Mesenchymal stem cell (in vitro differentiated cells and primary cell): ENCODE data around the gene TNS1.
A peak's percentile ranks its signal among the peaks of the same experiment; 100 is the strongest.

Experiments used
- DNase-seq: peaks from one replicate; pipeline ENCODE4 v3.0.0-alpha.2; 2013
- H2AFZ ChIP-seq: one replicate; pipeline ENCODE4 v1.6.1; 2013; ENCODE audit warnings: low read depth, mild to moderate bottlenecking, control low read depth, inconsistent platforms, low read length, moderate library complexity
- H2AK5ac ChIP-seq: 2 replicates; pipeline ENCODE4 v1.6.1; 2013; ENCODE audit warnings: low read length, moderate library complexity, mild to moderate bottlenecking, inconsistent platforms; ENCODE audit not compliant: severe bottlenecking
- H2BK120ac ChIP-seq: one replicate; pipeline ENCODE4 v1.6.1; 2013; ENCODE audit warnings: low read depth, mild to moderate bottlenecking, inconsistent platforms, low read length, moderate library complexity
- H2BK12ac ChIP-seq, 2 experiments: one replicate each; pipeline ENCODE4 v1.6.1; 2013; ENCODE audit warnings: inconsistent platforms in 2 of 2, low read length in 2 of 2, mild to moderate bottlenecking in 2 of 2, moderate library complexity in 2 of 2, control low read depth in 1 of 2
- H2BK15ac ChIP-seq: one replicate; pipeline ENCODE4 v1.6.1; 2013; ENCODE audit warnings: mild to moderate bottlenecking, low read depth, inconsistent platforms; ENCODE audit not compliant: poor library complexity, severe bottlenecking
- H2BK5ac ChIP-seq: 2 replicates; pipeline ENCODE4 v1.6.1; 2013; ENCODE audit warnings: low read depth, mild to moderate bottlenecking, low read length, control low read depth, inconsistent platforms; ENCODE audit not compliant: poor library complexity, severe bottlenecking
- H3K14ac ChIP-seq, 2 experiments: one replicate each; pipeline ENCODE4 v1.6.1; 2013; ENCODE audit warnings: inconsistent platforms in 2 of 2, low read length in 2 of 2, control low read depth in 1 of 2, mild to moderate bottlenecking in 1 of 2, moderate library complexity in 1 of 2
- H3K18ac ChIP-seq, 2 experiments: one replicate each; pipeline ENCODE4 v1.6.1; 2013; ENCODE audit warnings: inconsistent platforms in 2 of 2, low read length in 2 of 2, control low read depth in 1 of 2, low read depth in 1 of 2, mild to moderate bottlenecking in 1 of 2
- H3K23ac ChIP-seq, 2 experiments: one replicate each; pipeline ENCODE4 v1.6.1; 2013; ENCODE audit warnings: inconsistent platforms in 2 of 2, low read length in 2 of 2, mild to moderate bottlenecking in 2 of 2, moderate library complexity in 2 of 2, control low read depth in 1 of 2
- H3K27ac ChIP-seq: 2 replicates; pipeline ENCODE4 v1.5.1; 2013; ENCODE audit warnings: mild to moderate bottlenecking, moderate library complexity, low read length, control low read depth, inconsistent platforms; ENCODE audit not compliant: poor library complexity, severe bottlenecking
- H3K27me3 ChIP-seq, 2 experiments: 2 replicates each; pipeline versions ENCODE4 v1.6.1 to v1.7.0; 2013; ENCODE audit warnings: low read length in 2 of 2, mild to moderate bottlenecking in 2 of 2, moderate library complexity in 2 of 2, control low read depth in 1 of 2, inconsistent platforms in 1 of 2; ENCODE audit not compliant: control insufficient read depth in 1 of 2, insufficient read depth in 1 of 2
- H3K36me3 ChIP-seq, 2 experiments: 2 replicates each; pipeline versions ENCODE4 v1.6.1 to v1.7.0; 2013; ENCODE audit warnings: low read length in 2 of 2, control low read depth in 1 of 2, inconsistent platforms in 1 of 2, low read depth in 1 of 2, mild to moderate bottlenecking in 1 of 2; ENCODE audit not compliant: insufficient read depth in 2 of 2, control insufficient read depth in 1 of 2
- H3K4ac ChIP-seq, 2 experiments: one replicate each; pipeline ENCODE4 v1.6.1; 2013; ENCODE audit warnings: inconsistent platforms in 2 of 2, low read length in 2 of 2, mild to moderate bottlenecking in 2 of 2, moderate library complexity in 2 of 2, control low read depth in 1 of 2, low read depth in 1 of 2
- H3K4me1 ChIP-seq: 2 replicates; pipeline ENCODE4 v1.6.1; 2013; ENCODE audit warnings: low read depth, low read length, control low read depth; ENCODE audit not compliant: control insufficient read depth, insufficient read depth
- H3K4me2 ChIP-seq: 2 replicates; pipeline ENCODE4 v1.6.1; 2013; ENCODE audit warnings: low read length, mild to moderate bottlenecking, inconsistent platforms; ENCODE audit not compliant: poor library complexity, severe bottlenecking
- H3K4me3 ChIP-seq, 2 experiments: 2 replicates each; pipeline versions ENCODE4 v1.5.1 to v1.7.0; 2013; ENCODE audit warnings: low read length in 2 of 2, mild to moderate bottlenecking in 2 of 2, control low read depth in 1 of 2, low read depth in 1 of 2; ENCODE audit not compliant: insufficient read depth in 1 of 2
- H3K79me1 ChIP-seq: replicated peaks from 2 replicates; pipeline ENCODE4 v1.6.1; 2013; ENCODE audit warnings: mild to moderate bottlenecking, control low read depth, low read length, inconsistent platforms; ENCODE audit not compliant: poor library complexity, severe bottlenecking
- H3K9ac ChIP-seq: 2 replicates; pipeline ENCODE4 v1.7.0; 2013; ENCODE audit warnings: mild to moderate bottlenecking, low read length, moderate library complexity
- H3K9me3 ChIP-seq: 2 replicates; pipeline ENCODE4 v1.7.0; 2013; ENCODE audit warnings: mild to moderate bottlenecking, low read length; ENCODE audit not compliant: control insufficient read depth
- H4K8ac ChIP-seq: one replicate; pipeline ENCODE4 v1.6.1; 2013; ENCODE audit warnings: inconsistent platforms, mild to moderate bottlenecking, low read length, moderate library complexity
- H4K91ac ChIP-seq: one replicate; pipeline ENCODE4 v1.6.1; 2013; ENCODE audit warnings: mild to moderate bottlenecking, low read length, inconsistent platforms
- WGBS: methylation state at CpG from one replicate; pipeline ENCODE4 v1.1.7; 2013; ENCODE audit warnings: mixed read lengths; 5-methylcytosine and 5-hydroxymethylcytosine counted together

Gene TNS1

GRCh38 chr2:217755027-217755745 is 247.6 kb downstream of the TNS1 start:
- no peak overlapping the region for H3K4me3 ChIP-seq
- DNase-seq = no peak
- H4K91ac ChIP-seq = no peak overlapping the region
- no peaks in the 10 kb centered on the region for H3K9me3 ChIP-seq
- H2BK15ac ChIP-seq = no peak overlapping the region
- H3K9ac ChIP-seq = no peak overlapping the region
- no peak overlapping the region for H3K18ac ChIP-seq
- no peak overlapping the region for H2BK120ac ChIP-seq
- H3K4ac ChIP-seq = no peak overlapping the region
- H3K4me1 ChIP-seq = peaks cover 3% of the 10 kb centered on the region
- no peak overlapping the region for H4K8ac ChIP-seq
- no peak overlapping the region for H2BK12ac ChIP-seq
- no peak overlapping the region for H3K4me2 ChIP-seq
- no peaks in the 10 kb centered on the region for H3K36me3 ChIP-seq
- no peak overlapping the region for H2BK5ac ChIP-seq
- H2AFZ ChIP-seq = no peak overlapping the region
- no peaks in the 10 kb centered on the region for H3K79me1 ChIP-seq
- H3K27ac ChIP-seq = no peak overlapping the region
- no peak overlapping the region for H3K23ac ChIP-seq
- H3K27me3 ChIP-seq = peaks cover 10 to 43% of the 10 kb centered on the region in 2 experiments
- no peak overlapping the region for H2AK5ac ChIP-seq
- WGBS = 61% methylated on average over 5 of the region's 5 CpGs
- no peak overlapping the region for H3K14ac ChIP-seq

GRCh38 chr2:217753460-217754200 is 249.2 kb downstream of the TNS1 start:
- Histone ChIP-seq H2BK12ac (no peak overlapping the region), H2AK5ac (no peak overlapping the region), H3K14ac (no peak overlapping the region), H2BK15ac (no peak overlapping the region), H3K23ac (no peak overlapping the region), H3K9me3 (no peaks in the 10 kb centered on the region), H3K27me3 (peaks cover 10 to 46% of the 10 kb centered on the region in 2 experiments), H3K27ac (no peak overlapping the region), H2BK5ac (no peak overlapping the region), H4K8ac (no peak overlapping the region), H3K9ac (no peak overlapping the region), H3K4ac (no peak overlapping the region), H4K91ac (no peak overlapping the region), H3K4me3 (no peak overlapping the region), H3K18ac (no peak overlapping the region), H3K79me1 (no peaks in the 10 kb centered on the region), H3K4me1 (peaks cover 3% of the 10 kb centered on the region), H3K4me2 (no peak overlapping the region), H2AFZ (no peak overlapping the region), H2BK120ac (no peak overlapping the region), H3K36me3 (no peaks in the 10 kb centered on the region)
- 82% methylated on average over 9 of the region's 9 CpGs for WGBS
- peak; percentile 62 for DNase-seq

- Histone ChIP-seq H2BK15ac (no peak overlapping the region), H3K79me1 (no peaks in the 10 kb centered on the region), H4K91ac (no peak overlapping the region), H4K8ac (no peak overlapping the region), H3K14ac (no peak overlapping the region), H2AK5ac (no peak overlapping the region), H3K27ac (no peak overlapping the region), H2BK12ac (no peak overlapping the region), H3K18ac (no peak overlapping the region), H2AFZ (no peak overlapping the region), H3K36me3 (no peaks in the 10 kb centered on the region), H3K23ac (no peak overlapping the region), H3K27me3 (peaks cover 10 to 46% of the 10 kb centered on the region in 2 experiments), H3K9ac (no peak overlapping the region), H3K9me3 (no peaks in the 10 kb centered on the region), H3K4me2 (no peak overlapping the region), H2BK5ac (no peak overlapping the region), H3K4ac (no peak overlapping the region), H3K4me3 (no peak overlapping the region), H2BK120ac (no peak overlapping the region), H3K4me1 (peaks cover 3% of the 10 kb centered on the region)
- DNase-seq = no peak
- 85% methylated on average over 8 of the region's 10 CpGs for WGBS
Measured at GRCh38 chr2:217752714-217753459, 249.9 kb downstream of the TNS1 start.

GRCh38 chr2:217751952-217752351 is 250.8 kb downstream of the TNS1 start:
- Histone ChIP-seq H3K79me1 (no peaks in the 10 kb centered on the region), H4K91ac (no peak overlapping the region), H2BK12ac (no peak overlapping the region), H3K9me3 (no peaks in the 10 kb centered on the region), H3K4me3 (no peak overlapping the region), H3K18ac (no peak overlapping the region), H3K27me3 (peaks cover 10 to 46% of the 10 kb centered on the region in 2 experiments), H2AK5ac (no peak overlapping the region), H2BK15ac (no peak overlapping the region), H3K27ac (no peak overlapping the region), H3K4me1 (peaks cover 3% of the 10 kb centered on the region), H3K9ac (no peak overlapping the region), H2BK120ac (no peak overlapping the region), H2BK5ac (no peak overlapping the region), H3K4me2 (no peak overlapping the region), H3K23ac (no peak overlapping the region), H3K4ac (no peak overlapping the region), H2AFZ (no peak overlapping the region), H3K14ac (no peak overlapping the region), H4K8ac (no peak overlapping the region), H3K36me3 (no peaks in the 10 kb centered on the region)
- WGBS = 100% methylated on average over 1 of the region's 1 CpG
- DNase-seq = no peak
